ENCODE results near the gene AMIGO2.
"Not testable (repeated sequence)": the region's sequence is repeated elsewhere in the genome, so short reads cannot be mapped to it uniquely, and the experiment has no call there.

Gene AMIGO2, protein sequence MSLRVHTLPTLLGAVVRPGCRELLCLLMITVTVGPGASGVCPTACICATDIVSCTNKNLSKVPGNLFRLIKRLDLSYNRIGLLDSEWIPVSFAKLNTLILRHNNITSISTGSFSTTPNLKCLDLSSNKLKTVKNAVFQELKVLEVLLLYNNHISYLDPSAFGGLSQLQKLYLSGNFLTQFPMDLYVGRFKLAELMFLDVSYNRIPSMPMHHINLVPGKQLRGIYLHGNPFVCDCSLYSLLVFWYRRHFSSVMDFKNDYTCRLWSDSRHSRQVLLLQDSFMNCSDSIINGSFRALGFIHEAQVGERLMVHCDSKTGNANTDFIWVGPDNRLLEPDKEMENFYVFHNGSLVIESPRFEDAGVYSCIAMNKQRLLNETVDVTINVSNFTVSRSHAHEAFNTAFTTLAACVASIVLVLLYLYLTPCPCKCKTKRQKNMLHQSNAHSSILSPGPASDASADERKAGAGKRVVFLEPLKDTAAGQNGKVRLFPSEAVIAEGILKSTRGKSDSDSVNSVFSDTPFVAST

GRCh38 chr12:47079468-47079980, at the start of gene AMIGO2, which contains the start of gene PCED1B:
Gene AMIGO2, minus strand, starts transcription at chr12:47079959. Its CDS starts 957 bp downstream, at chr12:47079002.
Gene PCED1B, plus strand, starts transcription at chr12:47079621. Its CDS starts 155,443 bp downstream, at chr12:47235064.
- FAIRE-seq: no peak

GRCh38 chr12:47126246-47126645, 46.5 kb upstream of the AMIGO2 start:
- FAIRE-seq: no peak

DNA sequence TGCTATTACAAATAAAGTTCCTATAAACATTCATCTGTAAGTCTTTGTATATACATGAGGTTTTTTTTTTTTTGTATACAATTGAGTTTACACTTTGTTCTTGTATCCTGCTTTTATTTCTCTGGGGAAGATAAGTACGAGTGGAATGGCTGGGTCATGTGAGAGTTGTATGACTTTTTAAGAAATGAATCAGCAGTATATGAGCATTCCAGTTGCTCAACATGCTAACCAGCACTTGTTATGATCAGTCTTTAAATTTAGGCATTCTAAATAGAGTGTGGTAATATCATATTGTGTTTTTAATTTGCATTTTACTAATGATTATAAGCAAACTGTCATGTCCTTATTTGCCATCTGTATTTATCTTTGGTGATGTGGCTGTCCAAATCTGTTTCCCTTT, 44.7 kb upstream of the AMIGO2 start:
- FAIRE-seq: peak; percentile 28

GRCh38 chr12:47123730-47124129, 44.0 kb upstream of the AMIGO2 start:
- FAIRE-seq: no peak

- no peak for FAIRE-seq
Measured at GRCh38 chr12:47122602-47123001, 42.8 kb upstream of the AMIGO2 start.

DNA sequence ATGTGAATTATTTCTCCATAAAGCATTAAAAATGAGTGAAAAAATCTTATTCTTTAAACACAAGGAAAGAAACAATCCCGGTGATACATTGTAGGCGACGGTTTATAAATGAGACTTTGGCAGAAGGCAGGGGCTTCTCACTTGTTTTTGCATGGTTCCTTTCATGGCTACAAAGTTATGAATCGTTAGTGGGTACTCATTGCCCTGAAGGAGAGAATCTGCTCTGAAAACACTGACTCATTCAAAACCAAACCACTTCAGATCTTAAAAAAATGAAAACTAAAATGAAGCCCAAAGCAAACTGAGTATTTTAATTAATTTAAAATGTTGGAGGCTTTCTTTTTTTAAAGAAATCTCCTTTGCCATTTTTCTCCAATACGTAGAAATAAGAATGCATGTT, 41.4 kb upstream of the AMIGO2 start:
- no peak for FAIRE-seq

DNA sequence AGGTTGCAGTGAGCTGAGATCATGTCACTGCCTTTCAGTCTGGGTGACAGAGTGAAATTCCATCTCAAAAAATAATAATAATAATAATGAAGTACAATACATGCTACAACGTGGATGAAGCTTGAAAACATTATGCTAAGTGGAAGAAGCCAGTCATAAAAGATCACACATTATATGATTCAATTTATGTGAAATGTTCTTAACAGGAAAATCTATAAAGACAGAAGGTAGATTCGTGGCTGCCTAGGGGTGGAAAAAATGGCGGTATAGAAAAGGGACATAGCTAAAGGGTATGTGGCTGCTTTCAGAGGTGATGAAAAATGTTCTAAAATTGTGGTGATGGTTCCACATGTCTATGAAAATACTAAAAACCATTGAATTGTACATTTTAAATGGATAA, 41.0 kb upstream of the AMIGO2 start:
- no peak for FAIRE-seq

DNA sequence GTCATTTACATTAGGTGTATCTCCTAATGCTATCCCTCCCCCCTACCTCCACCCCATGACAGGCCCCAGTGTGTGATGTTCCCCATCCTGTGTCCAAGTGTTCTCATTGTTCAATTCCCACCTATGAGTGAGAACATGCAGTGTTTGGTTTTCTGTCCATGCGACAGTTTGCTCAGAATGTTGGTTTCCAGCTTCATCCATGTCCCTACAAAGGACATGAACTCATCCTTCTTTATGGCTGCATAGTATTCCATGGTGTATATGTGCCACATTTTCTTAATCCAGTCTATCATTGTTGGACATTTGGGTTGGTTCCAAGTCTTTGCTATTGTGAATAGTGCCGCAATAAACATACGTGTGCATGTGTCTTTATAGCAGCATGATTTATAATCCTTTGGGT, 37.5 kb upstream of the AMIGO2 start:
- FAIRE-seq: not testable (repeated sequence)

DNA sequence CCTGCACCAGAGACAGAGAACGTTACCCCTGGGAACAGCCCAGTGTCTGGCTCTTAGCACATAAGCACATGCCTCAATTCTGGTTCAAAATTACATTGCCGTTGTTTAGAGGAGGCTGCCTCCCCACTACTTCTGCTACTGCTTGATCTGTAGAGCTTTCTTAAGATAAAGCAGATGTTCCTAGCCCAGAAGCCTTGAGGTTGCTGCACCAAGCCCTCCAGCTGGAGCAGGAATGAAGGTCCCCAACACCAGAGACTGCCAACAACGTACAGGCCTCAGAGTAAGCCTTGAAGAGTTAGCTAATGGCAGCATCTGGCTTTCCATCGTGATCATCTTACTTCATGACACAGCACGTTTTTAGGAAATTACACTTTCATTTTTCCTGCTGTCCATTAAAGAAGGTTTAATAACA, 34.7 kb upstream of the AMIGO2 start:
- FAIRE-seq: no peak

DNA sequence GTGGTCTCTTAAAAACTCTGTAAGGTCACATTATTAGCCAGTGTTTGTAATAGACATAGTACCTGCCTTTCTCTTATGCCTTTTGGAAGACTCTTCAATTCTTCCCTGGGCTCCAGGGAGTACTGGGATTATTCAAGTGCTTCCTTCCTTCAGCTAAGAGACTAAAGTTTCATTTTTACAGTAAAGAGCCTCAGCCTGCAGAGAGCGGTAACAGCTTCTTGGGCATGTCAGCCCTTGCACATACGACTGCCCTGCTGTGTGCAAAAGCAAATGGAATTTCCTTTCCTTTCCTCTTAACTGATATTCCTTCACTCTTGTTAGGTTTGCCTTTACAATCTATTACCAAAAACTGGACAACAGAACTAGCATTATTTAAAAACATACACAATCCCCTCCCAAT, 32.9 kb upstream of the AMIGO2 start:
- FAIRE-seq: no peak

DNA sequence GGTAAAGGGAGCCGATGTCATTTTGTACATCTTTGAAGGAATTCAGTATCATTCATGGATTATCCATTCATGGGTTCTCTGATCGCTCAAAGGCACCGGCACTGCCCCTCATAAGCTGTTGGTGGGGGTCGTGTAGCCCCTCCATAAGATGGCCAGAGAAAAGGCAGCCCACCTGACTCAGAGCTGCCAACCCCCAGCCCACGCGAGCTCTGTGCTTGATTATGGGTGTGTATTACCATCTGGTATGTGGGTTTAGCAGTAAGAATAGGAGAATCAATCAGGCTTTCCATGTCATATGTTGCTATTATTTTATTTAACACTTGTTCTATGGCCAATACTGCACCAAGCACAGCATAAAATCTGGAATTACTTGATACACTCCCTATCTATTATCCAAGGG, 32.1 kb upstream of the AMIGO2 start:
- no peak for FAIRE-seq

DNA sequence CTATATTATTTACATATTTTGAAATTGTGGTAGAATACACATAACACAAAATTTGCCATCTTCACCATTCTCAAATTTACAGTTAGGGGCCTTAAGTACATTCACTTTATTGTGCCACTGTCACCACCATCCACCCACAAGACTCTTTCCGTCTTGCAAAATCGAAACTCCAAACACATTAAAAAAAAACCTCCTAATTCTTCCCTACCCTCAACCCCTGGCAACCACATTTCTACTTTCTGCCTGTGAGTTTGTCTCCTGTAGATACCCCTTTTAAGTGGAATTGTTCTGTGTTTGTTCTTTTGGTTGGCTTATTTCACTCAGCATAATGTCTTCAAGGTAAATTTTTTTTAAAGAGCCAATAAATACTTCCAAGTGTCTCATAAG, 31.6 kb upstream of the AMIGO2 start:
- FAIRE-seq: no peak

- FAIRE-seq: no peak
Measured at GRCh38 chr12:47110718-47111391, 31.1 kb upstream of the AMIGO2 start.

- FAIRE-seq: no peak
Measured at GRCh38 chr12:47110011-47110541, 30.3 kb upstream of the AMIGO2 start.

GRCh38 chr12:47107926-47108325, 28.2 kb upstream of the AMIGO2 start:
- FAIRE-seq: no peak

- FAIRE-seq: no peak
Measured at GRCh38 chr12:47107446-47107845, 27.7 kb upstream of the AMIGO2 start.

GRCh38 chr12:47105914-47106674, 26.3 kb upstream of the AMIGO2 start:
- no peak for FAIRE-seq

DNA sequence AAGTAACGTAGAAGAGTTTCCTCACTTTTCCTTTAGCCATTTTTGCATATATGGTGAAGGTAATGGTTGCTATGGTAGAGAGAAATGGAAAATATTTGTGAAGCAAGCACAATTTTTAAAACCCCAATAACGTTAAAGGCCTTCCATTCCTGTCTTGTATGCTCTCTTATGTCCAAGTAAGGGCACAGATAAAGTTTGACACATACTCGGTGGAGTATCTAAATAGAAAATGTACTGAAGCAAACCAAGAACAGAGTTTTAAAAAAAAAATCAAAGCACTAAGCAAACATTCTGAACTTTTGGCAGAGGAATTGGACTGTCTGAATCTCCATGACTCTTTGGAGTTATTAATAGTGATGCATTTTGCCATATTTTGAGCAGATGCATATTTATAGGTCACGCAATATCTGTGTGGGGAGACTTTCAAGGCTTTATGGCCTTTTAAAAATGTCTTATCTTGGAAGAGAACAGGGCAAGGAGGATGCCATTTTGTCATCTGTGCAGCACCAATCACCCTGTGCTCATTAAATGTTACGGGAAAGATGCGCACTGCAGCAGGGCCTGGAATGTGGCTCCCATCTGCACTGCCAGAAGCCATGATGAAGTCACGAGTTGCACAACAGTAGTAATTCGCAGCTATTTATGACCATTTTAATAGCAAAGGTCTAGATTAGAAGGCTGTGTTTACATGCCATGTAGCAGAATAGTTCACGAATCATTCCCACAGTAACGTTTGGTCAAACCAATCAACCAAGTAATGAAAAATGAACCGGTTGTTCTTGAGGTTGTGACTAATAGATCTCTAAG, 23.3 kb upstream of the AMIGO2 start:
- no peak for FAIRE-seq

- no peak for FAIRE-seq
Measured at GRCh38 chr12:47102406-47102805, 22.6 kb upstream of the AMIGO2 start.

GRCh38 chr12:47100160-47100559, 20.4 kb upstream of the AMIGO2 start:
- FAIRE-seq: no peak

- FAIRE-seq: no peak
Measured at GRCh38 chr12:47099610-47100009, 19.9 kb upstream of the AMIGO2 start.

- no peak for FAIRE-seq
Measured at GRCh38 chr12:47098099-47098498, 18.3 kb upstream of the AMIGO2 start.

Data from colon (tissue), 2 donors.